ENCODE data around the gene DIAPH1.

DNA sequence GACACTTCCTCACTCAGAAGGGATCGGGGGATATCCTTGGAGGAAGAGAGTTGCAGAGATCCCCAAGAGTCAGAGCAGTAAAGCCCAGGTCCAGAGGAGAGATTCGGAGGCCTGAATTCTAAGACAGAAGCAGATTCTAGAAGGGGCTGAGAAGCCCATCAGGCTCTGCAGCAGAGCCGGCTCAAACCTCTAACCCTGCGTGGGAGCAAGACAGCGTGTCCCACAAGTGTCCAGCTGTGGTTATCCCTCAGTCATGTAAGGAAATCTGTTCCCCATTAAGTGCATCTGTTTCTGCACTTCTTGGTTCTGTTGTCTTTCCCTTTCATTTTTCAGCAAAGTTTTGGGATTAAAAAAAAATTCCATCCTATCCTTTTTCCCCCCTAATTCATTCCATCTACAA, 4.8 kb upstream of the DIAPH1 start:
- TF ChIP-seq, protein P1, sequence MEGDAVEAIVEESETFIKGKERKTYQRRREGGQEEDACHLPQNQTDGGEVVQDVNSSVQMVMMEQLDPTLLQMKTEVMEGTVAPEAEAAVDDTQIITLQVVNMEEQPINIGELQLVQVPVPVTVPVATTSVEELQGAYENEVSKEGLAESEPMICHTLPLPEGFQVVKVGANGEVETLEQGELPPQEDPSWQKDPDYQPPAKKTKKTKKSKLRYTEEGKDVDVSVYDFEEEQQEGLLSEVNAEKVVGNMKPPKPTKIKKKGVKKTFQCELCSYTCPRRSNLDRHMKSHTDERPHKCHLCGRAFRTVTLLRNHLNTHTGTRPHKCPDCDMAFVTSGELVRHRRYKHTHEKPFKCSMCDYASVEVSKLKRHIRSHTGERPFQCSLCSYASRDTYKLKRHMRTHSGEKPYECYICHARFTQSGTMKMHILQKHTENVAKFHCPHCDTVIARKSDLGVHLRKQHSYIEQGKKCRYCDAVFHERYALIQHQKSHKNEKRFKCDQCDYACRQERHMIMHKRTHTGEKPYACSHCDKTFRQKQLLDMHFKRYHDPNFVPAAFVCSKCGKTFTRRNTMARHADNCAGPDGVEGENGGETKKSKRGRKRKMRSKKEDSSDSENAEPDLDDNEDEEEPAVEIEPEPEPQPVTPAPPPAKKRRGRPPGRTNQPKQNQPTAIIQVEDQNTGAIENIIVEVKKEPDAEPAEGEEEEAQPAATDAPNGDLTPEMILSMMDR (IDR thresholded peaks at IDR 0.05) = no peak
- TF ChIP-seq POLR2AphosphoS5 (IDR thresholded peaks at IDR 0.05; ENCODE audit: insufficient read depth in 1 of 2, low read depth in 1 of 2) (no peak), POLR2A (IDR thresholded peaks at IDR 0.05) (no peak)

All from vagina (tissue), 2 donors.